Renal pelvis (tissue), 4 donors: ENCODE results near the gene IKZF2. TPM values are rescaled to one million over a fixed set of nuclear protein-coding genes. Genes with fewer than 3 reads are reported as not detected.
"Not testable (repeated sequence)": the region's sequence is repeated elsewhere in the genome, so short reads cannot be mapped to it uniquely, and the experiment has no call there.

Source experiments
- DNase-seq: peaks from one replicate; pipeline ENCODE4 v3.0.0-alpha.2; 2013
- polyA plus RNA-seq, 3 donors: library from polyadenylated mRNA; unstranded; fragments of 120-200 nt; gene quantifications; one replicate each; pipeline ENCODE4 v1.2.1, GENCODE V29; 2013; ENCODE audit not compliant: insufficient read length in 3 of 3

IKZF2 gene
- polyA plus RNA-seq, 3 donors, result 7.3 to 10.5 (median 10.0) TPM

DNA sequence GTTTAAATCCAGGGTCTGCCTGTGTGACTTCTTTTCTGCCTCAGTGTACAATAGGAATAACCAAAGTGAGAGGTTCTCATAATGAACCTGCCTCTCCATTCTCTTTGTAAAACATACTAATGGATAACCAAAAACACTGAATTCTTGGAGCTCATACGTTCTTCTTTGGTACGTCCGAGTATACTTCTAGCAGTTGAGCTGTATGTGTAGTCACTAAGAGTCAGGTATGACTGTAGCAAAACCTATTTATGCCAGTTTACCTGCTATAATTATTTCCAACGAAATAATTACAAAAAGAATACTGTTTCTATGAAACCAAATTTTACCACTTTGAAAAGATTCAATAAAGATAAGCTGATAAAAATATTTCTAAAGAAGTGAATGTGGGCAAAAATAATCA is 109.2 kb downstream of the IKZF2 start:
- no peak for DNase-seq

DNA sequence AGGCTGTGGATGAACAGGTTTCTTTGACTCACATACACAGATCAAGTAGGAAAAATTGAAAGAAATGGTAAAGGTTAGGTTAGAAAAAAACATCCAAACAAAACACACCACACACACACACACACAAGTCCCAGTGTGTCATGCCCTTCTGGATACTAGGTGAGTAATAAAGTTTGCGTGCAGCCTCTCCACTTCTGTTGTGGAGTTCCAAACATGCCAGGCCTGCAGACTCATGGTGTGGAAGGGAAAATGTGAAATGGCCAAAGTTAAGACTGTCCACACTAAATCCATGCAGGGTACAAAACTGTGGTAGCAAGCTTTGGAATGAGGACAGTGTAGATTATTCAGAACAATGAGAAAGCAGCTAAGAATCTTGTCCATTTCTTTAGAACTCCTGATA is 114.6 kb downstream of the IKZF2 start:
- DNase-seq, result no peak

- no peak for DNase-seq
Measured at GRCh38 chr2:213034585-213034984, 116.8 kb downstream of the IKZF2 start.

DNA sequence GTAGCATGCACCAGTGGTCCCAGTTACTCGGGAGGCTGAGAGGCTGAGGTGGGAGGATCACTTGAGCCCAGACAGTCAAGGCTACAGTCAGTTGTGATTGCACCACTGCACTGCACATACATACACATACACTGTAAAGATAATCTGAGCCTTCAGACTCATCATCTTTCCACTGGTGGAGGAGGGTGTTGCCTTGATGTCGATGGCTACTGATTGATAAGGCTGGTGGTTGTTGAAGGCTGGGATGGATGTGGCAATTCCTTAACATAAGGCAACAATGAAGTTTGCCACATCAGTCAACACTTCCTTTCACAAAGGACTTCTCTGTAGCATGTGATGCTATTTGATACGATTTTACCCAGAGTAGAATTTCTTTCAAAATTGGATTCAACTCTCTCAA is 118.8 kb downstream of the IKZF2 start:
- no peak for DNase-seq

- DNase-seq, result no peak
Measured at GRCh38 chr2:213022987-213023386, 128.4 kb downstream of the IKZF2 start.

- DNase-seq, result no peak
Measured at GRCh38 chr2:213021971-213022899, 129.2 kb downstream of the IKZF2 start.

GRCh38 chr2:213020913-213021312 is 130.5 kb downstream of the IKZF2 start:
- not testable (repeated sequence) for DNase-seq

DNA sequence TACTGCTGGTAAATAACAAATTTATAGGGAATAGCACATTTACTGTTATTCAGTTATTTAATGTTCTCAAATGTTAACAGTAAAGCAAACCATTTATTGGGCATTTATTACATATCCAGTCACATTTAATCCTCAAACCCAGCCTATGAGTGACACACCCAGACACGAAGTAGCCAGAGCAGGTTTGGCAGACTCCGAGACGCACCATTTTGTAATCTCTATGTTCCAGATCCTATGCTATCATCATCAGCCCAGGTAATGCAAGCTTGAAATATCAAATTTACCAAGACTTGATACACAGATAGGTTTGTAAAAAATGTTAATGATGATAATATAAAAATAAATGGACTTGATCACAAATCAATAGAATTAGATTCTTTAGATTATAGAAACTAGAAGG is 131.1 kb downstream of the IKZF2 start:
- DNase-seq, result no peak

DNA sequence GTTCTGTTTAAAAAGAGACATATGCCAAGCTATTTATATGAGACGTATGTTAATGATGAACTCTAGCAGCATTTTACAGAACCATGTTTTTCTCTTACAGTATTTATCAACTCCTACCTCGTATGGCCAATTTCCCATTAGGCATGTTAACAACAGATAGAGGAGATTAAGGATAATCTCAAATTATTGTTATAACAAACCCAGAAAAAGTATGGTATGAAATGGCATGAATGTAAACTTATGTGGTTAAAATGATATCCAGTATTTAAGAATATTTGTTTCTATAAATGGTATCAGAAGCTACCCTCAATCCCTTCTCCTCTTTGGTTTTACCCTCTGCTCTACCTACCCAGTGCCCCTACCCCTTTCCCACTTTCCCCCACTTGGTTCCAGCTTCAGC is 132.0 kb downstream of the IKZF2 start:
- DNase-seq, result no peak

GRCh38 chr2:213018340-213018901 is 133.0 kb downstream of the IKZF2 start:
- no peak for DNase-seq

DNA sequence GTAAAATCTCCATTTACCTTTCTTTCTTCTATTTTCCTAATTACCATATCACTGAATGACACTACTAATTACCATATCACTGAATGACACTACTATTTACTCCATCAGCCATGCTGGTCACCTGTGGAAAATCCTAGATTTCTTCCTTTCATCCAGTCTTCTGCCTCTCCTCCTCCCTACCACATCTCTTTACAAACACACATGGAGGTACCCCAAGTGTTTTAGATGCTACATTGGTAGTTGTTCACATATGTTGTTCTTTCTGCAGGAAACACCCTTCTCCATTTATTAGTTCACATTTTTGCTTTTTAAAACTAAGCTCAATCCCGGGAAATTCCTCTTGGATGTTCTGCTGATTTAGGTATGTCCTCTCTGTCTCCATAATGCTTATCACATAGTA is 134.0 kb downstream of the IKZF2 start:
- no peak for DNase-seq

DNA sequence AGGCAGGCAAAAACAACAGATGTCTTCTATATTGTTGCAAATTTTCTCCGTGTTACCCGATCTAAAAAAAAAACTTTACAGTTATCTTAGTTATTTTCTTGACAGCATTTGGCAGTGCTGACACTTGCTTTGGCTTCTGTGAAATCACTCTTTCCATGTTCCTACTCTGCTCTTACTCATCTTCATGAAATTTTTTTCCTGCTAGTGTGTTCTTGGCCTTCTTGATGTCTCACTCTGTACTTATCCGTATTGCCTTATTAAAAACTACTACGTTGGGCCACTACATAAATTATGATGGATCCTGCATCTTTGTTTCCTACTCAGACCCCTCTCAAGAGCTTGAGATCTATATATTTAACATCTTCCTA is 134.4 kb downstream of the IKZF2 start:
- DNase-seq, result no peak

DNA sequence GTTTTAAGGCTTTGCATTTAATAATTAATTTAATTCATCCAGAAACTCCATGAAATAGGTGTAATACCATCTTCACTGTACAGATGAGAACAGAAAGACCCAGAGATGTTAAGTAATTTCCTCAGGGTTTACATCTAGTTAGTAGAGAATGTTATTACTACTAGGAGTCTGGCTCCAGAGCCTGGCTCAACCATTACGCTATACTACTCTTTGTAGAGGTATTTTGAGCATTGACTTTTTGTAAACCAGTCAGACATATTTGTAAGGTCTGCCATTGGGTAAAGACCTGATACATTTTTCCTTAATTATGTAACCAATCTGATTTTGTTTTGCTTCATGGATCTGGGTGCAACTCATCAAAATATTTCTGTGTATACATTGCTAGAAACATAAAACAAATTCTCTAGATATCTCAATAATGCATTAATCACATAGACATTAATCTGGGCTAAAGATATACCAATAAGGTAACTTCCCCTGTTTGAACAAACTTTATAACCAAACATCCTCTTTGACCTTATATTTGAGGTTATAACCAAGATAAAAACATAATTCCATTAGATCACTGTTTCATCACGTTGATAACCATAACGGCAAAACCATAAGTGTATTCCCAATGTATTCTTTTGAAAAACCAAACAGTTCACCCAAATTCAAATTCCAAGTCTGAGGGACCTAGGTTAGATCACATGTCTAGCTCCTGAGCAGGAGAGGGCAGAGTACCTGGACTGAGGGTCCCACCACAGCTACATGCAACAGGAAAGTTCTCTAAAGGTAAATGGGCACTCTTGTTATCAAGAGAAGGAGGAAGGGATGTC is 135.0 kb downstream of the IKZF2 start:
- no peak for DNase-seq

- no peak for DNase-seq
Measured at GRCh38 chr2:213015387-213016165, 135.8 kb downstream of the IKZF2 start.

DNA sequence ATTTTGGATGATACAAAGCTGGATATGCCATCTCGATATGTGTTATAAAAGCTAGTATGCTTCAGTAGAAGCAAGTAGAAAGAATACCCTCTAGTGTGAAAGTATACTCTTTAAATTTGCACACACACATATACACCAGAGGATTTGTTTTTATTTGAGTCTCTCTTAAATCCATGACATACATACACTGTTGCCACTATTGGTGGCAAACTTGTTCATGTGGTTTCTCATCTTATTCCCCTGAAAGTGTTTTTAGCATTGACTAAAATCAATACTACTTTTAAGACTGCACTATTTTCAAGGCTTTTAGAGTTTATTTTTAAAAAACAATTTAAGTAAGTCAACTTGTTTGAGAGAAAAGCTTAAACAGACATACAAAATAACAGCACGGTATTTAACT is 137.4 kb downstream of the IKZF2 start:
- no peak for DNase-seq

DNA sequence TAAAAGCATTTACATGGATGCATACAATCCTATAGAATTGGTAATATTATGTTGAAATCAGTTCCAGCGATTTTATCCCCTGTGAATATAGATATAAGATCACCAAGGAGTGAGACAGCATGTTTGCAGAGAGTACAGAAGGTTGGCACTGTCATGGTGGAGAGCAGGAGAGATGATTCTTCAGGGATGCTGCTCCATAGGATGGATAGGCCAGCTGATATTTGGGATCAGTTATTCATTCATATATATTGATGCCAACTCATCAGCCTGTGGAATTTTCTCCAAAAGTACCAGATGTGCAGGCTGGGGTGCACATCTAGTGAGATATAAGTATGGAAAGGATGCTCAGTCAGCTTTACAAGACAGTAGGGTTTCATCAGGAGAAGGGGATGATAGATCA is 139.9 kb downstream of the IKZF2 start:
- no peak for DNase-seq

DNA sequence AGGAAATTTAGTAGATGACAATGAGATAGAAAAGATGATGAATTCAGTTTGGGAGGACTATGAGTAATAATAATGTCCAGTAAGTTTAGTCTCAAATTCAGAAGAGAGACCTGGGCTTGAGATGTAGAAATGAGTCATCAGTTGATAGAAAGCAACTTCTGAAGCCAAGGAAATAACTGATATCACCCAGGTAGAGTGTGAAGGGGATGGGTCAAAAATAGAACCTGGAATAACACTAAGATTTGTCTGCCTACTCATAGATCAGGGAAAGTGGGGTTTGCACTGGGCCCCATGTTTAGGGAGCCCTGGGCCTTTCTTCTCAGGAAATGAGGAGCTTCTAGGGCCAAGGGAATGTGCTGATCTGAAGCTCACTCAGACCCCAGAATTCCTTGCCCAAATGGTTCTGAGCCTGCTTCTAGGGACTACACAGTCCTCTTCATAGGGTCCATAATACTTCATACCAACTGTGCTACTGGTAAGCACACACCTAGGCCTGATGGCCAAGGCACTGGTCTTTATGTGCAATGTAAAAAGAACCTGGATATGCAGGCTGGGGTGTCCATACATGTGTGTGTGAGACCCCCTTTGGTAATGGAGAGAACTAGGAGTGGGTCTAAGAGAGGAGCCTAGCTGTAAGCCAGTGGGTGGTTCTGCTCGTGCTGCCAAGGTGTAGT is 141.2 kb downstream of the IKZF2 start:
- DNase-seq, result no peak

GRCh38 chr2:213007290-213007838 is 144.0 kb downstream of the IKZF2 start:
- no peak for DNase-seq

GRCh38 chr2:213004197-213004821 is 147.1 kb downstream of the IKZF2 start:
- DNase-seq, result no peak

- no peak for DNase-seq
Measured at GRCh38 chr2:213002383-213002782, 149.0 kb downstream of the IKZF2 start.
